ENCODE measurements around the gene WDR77. TPM values are rescaled to one million over a fixed set of nuclear protein-coding genes. Genes with fewer than 3 reads are reported as not detected.
A peak's percentile ranks its signal among the peaks of the same experiment; 100 is the strongest.

WDR77 gene
- total and polyA plus RNA-seq, 7 donors: 13.8 to 29.5 (median 18.4) TPM

GRCh38 chr1:111490220-111490619 lies 41.2 kb upstream of the WDR77 start:
- Histone ChIP-seq H3K4me3 (no peak overlapping the region), H3K9me3 (no peaks in the 10 kb centered on the region), H3K27me3 (no peaks in the 10 kb centered on the region), H3K27ac (peak overlapping the region in 3 of 4 donors; percentile 39 to 45 (median 43)), H3K36me3 (no peaks in the 10 kb centered on the region), H3K4me1 (no peaks in the 10 kb centered on the region)
- TF ChIP-seq POLR2AphosphoS5 (IDR thresholded peaks at IDR 0.05) (no peak), EP300 (IDR thresholded peaks at IDR 0.05) (no peak), POLR2A (IDR thresholded peaks at IDR 0.05) (no peak), CTCF (IDR thresholded peaks at IDR 0.05) (no peak)
- WGBS, 2 donors: 91 to 93% methylated on average over 4 of the region's 4 CpGs
- no peak for DNase-seq
- intact Hi-C loops (cut with DNase I): no loop called here

GRCh38 chr1:111489604-111490003 lies 40.5 kb upstream of the WDR77 start:
- H3K4me1 ChIP-seq: no peaks in the 10 kb centered on the region
- H3K4me3 ChIP-seq: no peak overlapping the region
- WGBS, 2 donors: 76 to 91% methylated on average over 4 of the region's 4 CpGs
- H3K9me3 ChIP-seq: no peaks in the 10 kb centered on the region
- H3K36me3 ChIP-seq: no peaks in the 10 kb centered on the region
- DNase-seq: no peak
- TF ChIP-seq POLR2A (IDR thresholded peaks at IDR 0.05) (peak in 1 of 2 donors; percentile 13), CTCF (IDR thresholded peaks at IDR 0.05) (no peak), EP300 (IDR thresholded peaks at IDR 0.05) (peak in 3 of 4 donors; percentile 52 to 90 (median 65)), POLR2AphosphoS5 (IDR thresholded peaks at IDR 0.05) (peak; percentile 20 to 55 (median 45))
- intact Hi-C loops (cut with DNase I): no loop called here
- H3K27ac ChIP-seq: peak overlapping the region; percentile 7 to 58 (median 44)
- no peaks in the 10 kb centered on the region for H3K27me3 ChIP-seq

- H3K4me3 ChIP-seq: no peak overlapping the region
- H3K9me3 ChIP-seq: no peaks in the 10 kb centered on the region
- intact Hi-C loops (cut with DNase I): no loop called here
- 93 to 94% methylated on average over 9 of the region's 9 CpGs for WGBS, 2 donors
- H3K27ac ChIP-seq: peak overlapping the region; percentile 7 to 58 (median 44)
- H3K27me3 ChIP-seq: no peaks in the 10 kb centered on the region
- no peak for DNase-seq
- H3K4me1 ChIP-seq: no peaks in the 10 kb centered on the region
- TF ChIP-seq CTCF (IDR thresholded peaks at IDR 0.05) (no peak), EP300 (IDR thresholded peaks at IDR 0.05) (no peak), POLR2AphosphoS5 (IDR thresholded peaks at IDR 0.05) (no peak), POLR2A (IDR thresholded peaks at IDR 0.05) (no peak)
- no peaks in the 10 kb centered on the region for H3K36me3 ChIP-seq
These were observed 39.6 kb upstream of the WDR77 start for GRCh38 chr1:111488669-111489068.

- intact Hi-C loops (cut with DNase I): no loop called here
- TF ChIP-seq CTCF (IDR thresholded peaks at IDR 0.05): no peak
- TF ChIP-seq POLR2A (IDR thresholded peaks at IDR 0.05): no peak
- no peak for TF ChIP-seq POLR2AphosphoS5 (IDR thresholded peaks at IDR 0.05)
- TF ChIP-seq EP300 (IDR thresholded peaks at IDR 0.05): no peak
- Histone ChIP-seq H3K36me3 (no peaks in the 10 kb centered on the region), H3K4me3 (no peak overlapping the region), H3K27me3 (no peaks in the 10 kb centered on the region), H3K4me1 (peaks cover 0 to 7% (median 4%) of the 10 kb centered on the region in 4 donors), H3K9me3 (no peaks in the 10 kb centered on the region), H3K27ac (no peak overlapping the region)
- WGBS, 2 donors: 82 to 89% methylated on average over 6 of the region's 6 CpGs
- no peak for DNase-seq
These were observed 38.1 kb upstream of the WDR77 start for GRCh38 chr1:111487133-111487532.

- no peak for DNase-seq
- intact Hi-C loops (cut with DNase I): no loop called here
- H3K27me3 ChIP-seq: no peaks in the 10 kb centered on the region
These were observed 37.4 kb upstream of the WDR77 start for GRCh38 chr1:111486431-111486830.

More at GRCh38 chr1:111486431-111486830, 37.4 kb upstream of the WDR77 start:
- H3K27ac ChIP-seq: no peak overlapping the region
- no peak overlapping the region for H3K4me3 ChIP-seq
- H3K36me3 ChIP-seq: no peaks in the 10 kb centered on the region
- H3K9me3 ChIP-seq: no peaks in the 10 kb centered on the region
- TF ChIP-seq EP300 (IDR thresholded peaks at IDR 0.05): no peak
- peaks cover 0 to 13% (median 10%) of the 10 kb centered on the region in 4 donors for H3K4me1 ChIP-seq
- WGBS, 2 donors: 97% methylated on average over 7 of the region's 7 CpGs

Measured in sigmoid colon (tissue), 7 donors.